SW 1271 (cell line): ENCODE data around the gene PPP1R14C.
"Not testable (repeated sequence)": the region's sequence is repeated elsewhere in the genome, so short reads cannot be mapped to it uniquely, and the experiment has no call there.

ENCODE experiments used
- DNase-seq, 2 experiments: peaks; one replicate each; lab custom pipeline; 2025; lab: John Stamatoyannopoulos, UW

The PPP1R14C gene

GRCh38 chr6:150220634-150221551, 78.0 kb downstream of the PPP1R14C start:
- DNase-seq = no peak

GRCh38 chr6:150224820-150225219, 82.0 kb downstream of the PPP1R14C start:
- no peak for DNase-seq

GRCh38 chr6:150227281-150227680, 84.4 kb downstream of the PPP1R14C start:
- no peak for DNase-seq

GRCh38 chr6:150228072-150228733, 85.4 kb downstream of the PPP1R14C start:
- DNase-seq = no peak

- no peak for DNase-seq
These were observed 86.8 kb downstream of the PPP1R14C start for GRCh38 chr6:150229436-150230163.

- no peak for DNase-seq
These were observed 87.3 kb downstream of the PPP1R14C start for GRCh38 chr6:150230164-150230561.

GRCh38 chr6:150230832-150231524, 88.1 kb downstream of the PPP1R14C start:
- no peak for DNase-seq

- no peak for DNase-seq
These were observed 88.6 kb downstream of the PPP1R14C start for GRCh38 chr6:150231525-150231850.

- DNase-seq = no peak
These were observed 91.0 kb downstream of the PPP1R14C start for GRCh38 chr6:150233843-150234269.

GRCh38 chr6:150235218-150235617, 92.4 kb downstream of the PPP1R14C start:
- DNase-seq = no peak

GRCh38 chr6:150236114-150236513, 93.3 kb downstream of the PPP1R14C start:
- DNase-seq = no peak

- no peak for DNase-seq
These were observed 93.7 kb downstream of the PPP1R14C start for GRCh38 chr6:150236544-150236943.

- no peak for DNase-seq
These were observed 94.8 kb downstream of the PPP1R14C start for GRCh38 chr6:150237626-150238025.

GRCh38 chr6:150238336-150238741, 95.5 kb downstream of the PPP1R14C start:
- no peak for DNase-seq

- no peak for DNase-seq
These were observed 96.1 kb downstream of the PPP1R14C start for GRCh38 chr6:150238846-150239407.

GRCh38 chr6:150241756-150242155, 98.9 kb downstream of the PPP1R14C start:
- not testable (repeated sequence) for DNase-seq

GRCh38 chr6:150243620-150244314, 100.9 kb downstream of the PPP1R14C start:
- no peak for DNase-seq

GRCh38 chr6:150245148-150245935, 102.5 kb downstream of the PPP1R14C start:
- no peak for DNase-seq

- DNase-seq = no peak
These were observed 105.0 kb downstream of the PPP1R14C start for GRCh38 chr6:150247803-150248202.

GRCh38 chr6:150248300-150248699, 105.5 kb downstream of the PPP1R14C start:
- DNase-seq = no peak
